Measurements from ENCODE around the gene SSBP2. TPM values are rescaled to one million over a fixed set of nuclear protein-coding genes. Genes with fewer than 3 reads are reported as not detected.

Gene SSBP2
- total RNA-seq, 4 donors from 2014 or later: 10.9 to 22.3 (median 14.9) TPM

GRCh38 chr5:81656783-81657182, 94.1 kb downstream of the SSBP2 start:
- DNase-seq: no peak
- no peaks in the 10 kb centered on the region for H3K9me3 ChIP-seq
- no peaks in the 10 kb centered on the region for H3K36me3 ChIP-seq

GRCh38 chr5:81650987-81651386, 99.9 kb downstream of the SSBP2 start:
- no peaks in the 10 kb centered on the region for H3K36me3 ChIP-seq
- no peak overlapping the region for H3K4me3 ChIP-seq
- H3K27me3 ChIP-seq: no peaks in the 10 kb centered on the region
- H3K9me3 ChIP-seq: no peaks in the 10 kb centered on the region
- no peaks in the 10 kb centered on the region for H3K4me1 ChIP-seq
- DNase-seq: no peak
- no peak overlapping the region for H3K27ac ChIP-seq
- TF ChIP-seq CTCF (IDR thresholded peaks at IDR 0.05) (no peak), POLR2A (IDR thresholded peaks at IDR 0.05) (no peak)

More at GRCh38 chr5:81656783-81657182, 94.1 kb downstream of the SSBP2 start:
- no peak for TF ChIP-seq CTCF (IDR thresholded peaks at IDR 0.05)
- no peak for TF ChIP-seq POLR2A (IDR thresholded peaks at IDR 0.05)
- H3K4me3 ChIP-seq: no peak overlapping the region
- H3K4me1 ChIP-seq: peaks cover 0 to 4% (median 0%) of the 10 kb centered on the region in 4 donors
- H3K27ac ChIP-seq: no peak overlapping the region
- no peaks in the 10 kb centered on the region for H3K27me3 ChIP-seq

GRCh38 chr5:81646469-81646995, 104.4 kb downstream of the SSBP2 start:
- H3K27me3 ChIP-seq: no peaks in the 10 kb centered on the region
- no peak overlapping the region for H3K27ac ChIP-seq
- H3K36me3 ChIP-seq: no peaks in the 10 kb centered on the region
- H3K4me1 ChIP-seq: no peaks in the 10 kb centered on the region
- no peak for TF ChIP-seq POLR2A (IDR thresholded peaks at IDR 0.05)
- no peak for TF ChIP-seq CTCF (IDR thresholded peaks at IDR 0.05)
- H3K9me3 ChIP-seq: no peaks in the 10 kb centered on the region
- DNase-seq: no peak
- H3K4me3 ChIP-seq: no peak overlapping the region

GRCh38 chr5:81642210-81642609, 108.7 kb downstream of the SSBP2 start:
- TF ChIP-seq POLR2A (IDR thresholded peaks at IDR 0.05) (no peak), CTCF (IDR thresholded peaks at IDR 0.05) (no peak)
- H3K36me3 ChIP-seq: no peaks in the 10 kb centered on the region
- DNase-seq: no peak
- H3K27me3 ChIP-seq: no peaks in the 10 kb centered on the region
- H3K9me3 ChIP-seq: no peaks in the 10 kb centered on the region
- H3K4me1 ChIP-seq: no peaks in the 10 kb centered on the region
- no peak overlapping the region for H3K27ac ChIP-seq
- no peak overlapping the region for H3K4me3 ChIP-seq

GRCh38 chr5:81639556-81639955, 111.3 kb downstream of the SSBP2 start:
- H3K36me3 ChIP-seq: no peaks in the 10 kb centered on the region
- no peak for TF ChIP-seq CTCF (IDR thresholded peaks at IDR 0.05)
- no peak for TF ChIP-seq POLR2A (IDR thresholded peaks at IDR 0.05)
- no peaks in the 10 kb centered on the region for H3K4me1 ChIP-seq
- no peak for DNase-seq
- H3K27ac ChIP-seq: no peak overlapping the region
- H3K27me3 ChIP-seq: no peaks in the 10 kb centered on the region
- H3K9me3 ChIP-seq: no peaks in the 10 kb centered on the region
- no peak overlapping the region for H3K4me3 ChIP-seq

GRCh38 chr5:81638471-81638870, 112.4 kb downstream of the SSBP2 start:
- no peak for TF ChIP-seq CTCF (IDR thresholded peaks at IDR 0.05)
- no peak for TF ChIP-seq POLR2A (IDR thresholded peaks at IDR 0.05)

More at GRCh38 chr5:81638471-81638870, 112.4 kb downstream of the SSBP2 start:
- Histone ChIP-seq H3K36me3 (no peaks in the 10 kb centered on the region), H3K27me3 (no peaks in the 10 kb centered on the region), H3K9me3 (no peaks in the 10 kb centered on the region), H3K27ac (no peak overlapping the region), H3K4me3 (no peak overlapping the region), H3K4me1 (no peaks in the 10 kb centered on the region)
- DNase-seq: no peak

Measured in Peyer's patch (tissue), 4 donors.